KMS-11 (cell line): ENCODE data around the gene MTMR2.
A peak's percentile ranks its signal among the peaks of the same experiment; 100 is the strongest.

Experiments
- H2AFZ ChIP-seq: fragments of 200-600 bp; sonication (generic); 2 replicates; pipeline ENCODE4 v1.6.1; 2016; ENCODE audit warnings: antibody characterized with exemption, mixed run types, low read depth
- H3K27ac ChIP-seq: fragments of 200-600 bp; sonication (generic); 2 replicates; pipeline ENCODE4 v1.6.1; 2016; ENCODE audit warnings: mild to moderate bottlenecking, mixed run types
- H3K27me3 ChIP-seq: fragments of 200-600 bp; sonication (generic); 2 replicates; pipeline ENCODE4 v1.6.1; 2017; ENCODE audit warnings: mild to moderate bottlenecking, low read depth, mixed run types, moderate library complexity; ENCODE audit not compliant: insufficient read depth
- H3K36me3 ChIP-seq: fragments of 200-600 bp; sonication (generic); 2 replicates; pipeline ENCODE4 v1.6.1; 2017; ENCODE audit warnings: mild to moderate bottlenecking, mixed run types; ENCODE audit not compliant: insufficient read depth
- H3K4me1 ChIP-seq: fragments of 200-600 bp; sonication (generic); 2 replicates; pipeline ENCODE4 v1.6.1; 2016; ENCODE audit warnings: mild to moderate bottlenecking, low read depth, mixed run types; ENCODE audit not compliant: poor library complexity, severe bottlenecking
- H3K4me2 ChIP-seq: fragments of 200-600 bp; sonication (generic); 2 replicates; pipeline ENCODE4 v1.7.0; 2016; ENCODE audit warnings: mild to moderate bottlenecking, mixed run types
- H3K4me3 ChIP-seq: fragments of 200-600 bp; sonication (generic); IDR thresholded peaks from 2 replicates; pipeline ENCODE4 v1.6.1; 2017; ENCODE audit warnings: low read depth, low read length, mixed read lengths; ENCODE audit not compliant: insufficient read depth
- H3K79me2 ChIP-seq: fragments of 200-600 bp; sonication (generic); 2 replicates; pipeline ENCODE4 v1.6.1; 2016; ENCODE audit warnings: low read depth, mixed run types; ENCODE audit not compliant: insufficient read depth
- H3K9ac ChIP-seq: fragments of 200-600 bp; sonication (generic); 2 replicates; pipeline ENCODE4 v1.6.1; 2016; ENCODE audit warnings: mild to moderate bottlenecking, mixed run types
- H4K20me1 ChIP-seq: fragments of 200-600 bp; sonication (generic); 2 replicates; pipeline ENCODE4 v1.6.1; 2016; ENCODE audit warnings: mild to moderate bottlenecking, mixed run types; ENCODE audit not compliant: insufficient read depth
- CTCF ChIP-seq: fragments of 200-600 bp; sonication (generic); conservative IDR thresholded peaks from 2 replicates; pipeline ENCODE4 v1.6.1; 2017; ENCODE audit warnings: low read depth, mild to moderate bottlenecking, antibody characterized with exemption, low read length, moderate library complexity, mixed read lengths

MTMR2 gene

GRCh38 chr11:95922536-95923438 lies 1.1 kb downstream of the MTMR2 start:
- Histone ChIP-seq H3K27me3 (no peaks in the 10 kb centered on the region), H4K20me1 (no peaks in the 10 kb centered on the region), H3K4me3 (no peak overlapping the region), H3K27ac (no peak overlapping the region), H3K79me2 (no peaks in the 10 kb centered on the region), H2AFZ (peak overlapping the region; percentile 54), H3K4me2 (0 out of 2 replicates have a peak overlapping the region, but pooled peaks have one; percentile 29), H3K9ac (no peak overlapping the region), H3K4me1 (no peaks in the 10 kb centered on the region), H3K36me3 (no peaks in the 10 kb centered on the region)
- no peak for TF ChIP-seq CTCF

GRCh38 chr11:95922099-95922498 lies 1.8 kb downstream of the MTMR2 start:
- Histone ChIP-seq H3K27me3 (no peaks in the 10 kb centered on the region), H2AFZ (no peak overlapping the region), H3K9ac (no peak overlapping the region), H3K36me3 (no peaks in the 10 kb centered on the region), H3K4me3 (no peak overlapping the region), H4K20me1 (no peaks in the 10 kb centered on the region), H3K79me2 (no peaks in the 10 kb centered on the region), H3K4me1 (no peaks in the 10 kb centered on the region), H3K27ac (no peak overlapping the region), H3K4me2 (no peak overlapping the region)
- TF ChIP-seq CTCF: no peak

- no peaks in the 10 kb centered on the region for H3K27me3 ChIP-seq
- H3K4me3 ChIP-seq: no peak overlapping the region
- H2AFZ ChIP-seq: no peak overlapping the region
- H3K36me3 ChIP-seq: no peaks in the 10 kb centered on the region
- no peak for TF ChIP-seq CTCF
- H3K4me2 ChIP-seq: no peak overlapping the region
- no peak overlapping the region for H3K27ac ChIP-seq
- H3K79me2 ChIP-seq: no peaks in the 10 kb centered on the region
- H4K20me1 ChIP-seq: no peaks in the 10 kb centered on the region
- no peaks in the 10 kb centered on the region for H3K4me1 ChIP-seq
- H3K9ac ChIP-seq: no peak overlapping the region
These were observed 3.3 kb downstream of the MTMR2 start for GRCh38 chr11:95920460-95921105.

GRCh38 chr11:95919514-95919913 lies 4.4 kb downstream of the MTMR2 start:
- Histone ChIP-seq H3K4me3 (no peak overlapping the region), H3K27me3 (no peaks in the 10 kb centered on the region), H3K79me2 (no peaks in the 10 kb centered on the region), H3K36me3 (no peaks in the 10 kb centered on the region), H2AFZ (no peak overlapping the region), H3K27ac (no peak overlapping the region), H3K4me1 (no peaks in the 10 kb centered on the region), H3K9ac (no peak overlapping the region), H3K4me2 (no peak overlapping the region), H4K20me1 (no peaks in the 10 kb centered on the region)
- TF ChIP-seq CTCF: no peak
